ENCODE measurements around the gene CEP85L.

CEP85L gene

GRCh38 chr6:118419448-118420394 is 231.7 kb downstream of the CEP85L start:
- DNase-seq (ENCODE audit: low read depth in 2 of 2) = no peak
